ENCODE data around the gene ASAP2.
"Not testable (repeated sequence)": the region's sequence is repeated elsewhere in the genome, so short reads cannot be mapped to it uniquely, and the experiment has no call there.

Gene ASAP2

GRCh38 chr2:9214873-9215272, 8.3 kb downstream of the ASAP2 start:
- Histone ChIP-seq H3K36me3 (ENCODE audit: control insufficient read depth, insufficient read depth, low read length) (no peaks in the 10 kb centered on the region), H3K9ac (ENCODE audit: low read depth, low read length) (no peak overlapping the region), H3K4me3 (ENCODE audit: low read depth, low read length) (no peak overlapping the region), H3K27ac (ENCODE audit: low read depth, low read length) (no peak overlapping the region), H3K4me1 (ENCODE audit: control insufficient read depth, insufficient read depth, low read length) (peaks cover 10% of the 10 kb centered on the region), H3K9me3 (ENCODE audit: control insufficient read depth, insufficient read depth, low read length) (no peaks in the 10 kb centered on the region), H3K27me3 (ENCODE audit: control insufficient read depth, insufficient read depth, low read length) (peaks cover 45% of the 10 kb centered on the region)

- no peaks in the 10 kb centered on the region for H3K9me3 ChIP-seq (ENCODE audit: control insufficient read depth, insufficient read depth, low read length)
- H3K27ac ChIP-seq (ENCODE audit: low read depth, low read length) = no peak overlapping the region
- H3K4me3 ChIP-seq (ENCODE audit: low read depth, low read length) = no peak overlapping the region
- H3K4me1 ChIP-seq (ENCODE audit: control insufficient read depth, insufficient read depth, low read length) = peaks cover 10% of the 10 kb centered on the region
- H3K36me3 ChIP-seq (ENCODE audit: control insufficient read depth, insufficient read depth, low read length) = no peaks in the 10 kb centered on the region
- no peak overlapping the region for H3K9ac ChIP-seq (ENCODE audit: low read depth, low read length)
- peaks cover 53% of the 10 kb centered on the region for H3K27me3 ChIP-seq (ENCODE audit: control insufficient read depth, insufficient read depth, low read length)
Measured at GRCh38 chr2:9215680-9216079, 9.1 kb downstream of the ASAP2 start.

GRCh38 chr2:9216143-9216542, 9.5 kb downstream of the ASAP2 start:
- H3K4me1 ChIP-seq (ENCODE audit: control insufficient read depth, insufficient read depth, low read length); H3K9me3 ChIP-seq (ENCODE audit: control insufficient read depth, insufficient read depth, low read length); H3K9ac ChIP-seq (ENCODE audit: low read depth, low read length); H3K4me3 ChIP-seq (ENCODE audit: low read depth, low read length); H3K27ac ChIP-seq (ENCODE audit: low read depth, low read length); H3K36me3 ChIP-seq (ENCODE audit: control insufficient read depth, insufficient read depth, low read length): not testable (repeated sequence)
- H3K27me3 ChIP-seq (ENCODE audit: control insufficient read depth, insufficient read depth, low read length) = peaks cover 56% of the 10 kb centered on the region

DNA sequence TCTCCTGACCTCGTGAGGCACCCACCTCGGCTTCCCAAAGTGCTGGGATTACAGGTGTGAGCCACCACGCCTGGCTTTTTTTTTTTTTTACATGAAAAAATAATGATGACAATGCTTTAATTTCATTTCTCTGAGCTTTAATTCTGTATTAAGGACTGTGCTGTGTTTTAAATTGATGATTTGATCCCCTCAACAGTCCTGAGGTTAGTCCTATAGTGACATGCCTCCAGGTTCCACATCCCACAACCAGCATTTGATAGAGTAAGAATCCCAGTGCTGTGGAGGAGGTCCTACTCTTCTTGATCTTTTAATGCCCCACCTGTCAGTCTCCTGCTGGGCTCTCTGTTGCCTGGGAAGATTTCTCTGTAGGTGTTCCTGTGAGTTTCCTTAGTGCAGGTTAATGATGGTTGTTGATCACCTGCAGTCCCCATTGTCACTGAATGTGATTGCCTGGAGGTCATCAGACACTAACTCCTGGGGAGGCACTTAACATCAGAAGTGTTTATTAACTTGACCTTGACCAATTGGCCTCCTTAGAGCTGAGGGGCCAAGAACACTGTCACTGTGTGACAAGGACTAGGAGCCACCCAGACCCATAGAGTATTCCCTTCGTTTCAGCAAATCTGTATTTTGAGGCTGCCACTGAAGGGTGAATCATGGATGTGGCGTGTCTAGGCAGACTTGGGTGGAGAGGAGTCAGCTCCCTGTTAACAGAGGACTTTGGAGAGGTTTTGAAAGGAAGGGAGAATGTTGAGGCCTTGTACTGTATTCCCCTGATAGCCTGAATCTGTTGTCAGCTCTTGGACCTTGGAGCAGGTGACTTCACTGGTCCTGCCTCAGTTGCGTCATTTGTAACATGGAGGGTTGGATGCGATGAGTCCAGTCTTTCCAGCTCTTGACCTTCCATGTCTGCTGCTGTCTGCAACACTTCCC, 11.5 kb downstream of the ASAP2 start:
- Histone ChIP-seq H3K9ac (ENCODE audit: low read depth, low read length) (no peak overlapping the region), H3K4me1 (ENCODE audit: control insufficient read depth, insufficient read depth, low read length) (peaks cover 7% of the 10 kb centered on the region), H3K4me3 (ENCODE audit: low read depth, low read length) (no peak overlapping the region), H3K27ac (ENCODE audit: low read depth, low read length) (no peak overlapping the region), H3K36me3 (ENCODE audit: control insufficient read depth, insufficient read depth, low read length) (no peaks in the 10 kb centered on the region), H3K27me3 (ENCODE audit: control insufficient read depth, insufficient read depth, low read length) (peaks cover 52% of the 10 kb centered on the region), H3K9me3 (ENCODE audit: control insufficient read depth, insufficient read depth, low read length) (no peaks in the 10 kb centered on the region)

DNA sequence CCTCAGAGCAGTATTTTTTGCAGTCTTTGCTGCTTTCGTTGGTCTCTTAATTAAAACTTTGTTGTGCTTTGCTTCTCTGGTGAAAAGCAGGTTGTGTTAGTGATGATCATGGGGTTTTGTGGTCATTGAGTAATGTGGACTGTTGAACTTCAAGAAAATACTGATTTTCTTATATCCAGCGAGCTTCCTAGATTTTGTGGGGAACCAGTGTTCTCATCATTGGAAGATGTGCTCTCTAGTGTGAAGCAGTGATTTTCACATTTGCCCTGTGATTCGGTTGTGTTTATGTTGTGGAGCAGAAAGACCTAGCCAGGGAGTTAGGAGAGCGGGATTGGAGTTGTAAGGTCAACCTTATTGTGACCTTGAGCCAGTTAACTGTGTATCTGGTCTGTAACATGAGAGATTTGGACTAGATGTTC, 12.4 kb downstream of the ASAP2 start:
- H3K4me3 ChIP-seq (ENCODE audit: low read depth, low read length) = no peak overlapping the region
- H3K27ac ChIP-seq (ENCODE audit: low read depth, low read length) = no peak overlapping the region
- no peaks in the 10 kb centered on the region for H3K9me3 ChIP-seq (ENCODE audit: control insufficient read depth, insufficient read depth, low read length)
- H3K9ac ChIP-seq (ENCODE audit: low read depth, low read length) = no peak overlapping the region
- H3K4me1 ChIP-seq (ENCODE audit: control insufficient read depth, insufficient read depth, low read length) = peaks cover 7% of the 10 kb centered on the region
- H3K27me3 ChIP-seq (ENCODE audit: control insufficient read depth, insufficient read depth, low read length) = peaks cover 46% of the 10 kb centered on the region
- no peaks in the 10 kb centered on the region for H3K36me3 ChIP-seq (ENCODE audit: control insufficient read depth, insufficient read depth, low read length)

- Histone ChIP-seq H3K36me3 (ENCODE audit: control insufficient read depth, insufficient read depth, low read length) (no peaks in the 10 kb centered on the region), H3K4me3 (ENCODE audit: low read depth, low read length) (no peak overlapping the region), H3K27me3 (ENCODE audit: control insufficient read depth, insufficient read depth, low read length) (peaks cover 41% of the 10 kb centered on the region), H3K9ac (ENCODE audit: low read depth, low read length) (no peak overlapping the region), H3K4me1 (ENCODE audit: control insufficient read depth, insufficient read depth, low read length) (peaks cover 7% of the 10 kb centered on the region), H3K9me3 (ENCODE audit: control insufficient read depth, insufficient read depth, low read length) (no peaks in the 10 kb centered on the region), H3K27ac (ENCODE audit: low read depth, low read length) (no peak overlapping the region)
Measured at GRCh38 chr2:9220201-9220600, 13.6 kb downstream of the ASAP2 start.

DNA sequence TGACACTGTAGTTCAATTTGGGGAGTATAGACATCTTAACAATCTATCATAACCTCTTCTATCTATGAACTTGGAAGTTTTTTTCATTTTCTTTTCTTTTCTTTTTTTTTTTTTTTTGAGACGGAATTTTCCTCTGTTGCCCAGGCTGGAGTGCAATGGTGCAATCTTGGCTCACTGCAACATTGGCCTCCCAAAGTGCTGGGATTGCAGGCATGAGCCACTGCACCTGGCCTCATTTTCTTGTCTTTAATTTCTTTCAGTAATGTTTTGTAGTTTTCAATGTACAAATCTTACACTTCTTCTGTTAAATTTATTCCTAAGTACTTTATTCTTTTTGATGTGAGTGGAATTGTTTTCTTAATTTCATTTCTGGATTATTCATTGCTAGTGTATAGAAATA, 14.6 kb downstream of the ASAP2 start:
- Histone ChIP-seq H3K9ac (ENCODE audit: low read depth, low read length) (no peak overlapping the region), H3K9me3 (ENCODE audit: control insufficient read depth, insufficient read depth, low read length) (no peaks in the 10 kb centered on the region), H3K4me1 (ENCODE audit: control insufficient read depth, insufficient read depth, low read length) (peaks cover 7% of the 10 kb centered on the region), H3K4me3 (ENCODE audit: low read depth, low read length) (no peak overlapping the region), H3K36me3 (ENCODE audit: control insufficient read depth, insufficient read depth, low read length) (no peaks in the 10 kb centered on the region), H3K27me3 (ENCODE audit: control insufficient read depth, insufficient read depth, low read length) (peaks cover 37% of the 10 kb centered on the region), H3K27ac (ENCODE audit: low read depth, low read length) (no peak overlapping the region)

DNA sequence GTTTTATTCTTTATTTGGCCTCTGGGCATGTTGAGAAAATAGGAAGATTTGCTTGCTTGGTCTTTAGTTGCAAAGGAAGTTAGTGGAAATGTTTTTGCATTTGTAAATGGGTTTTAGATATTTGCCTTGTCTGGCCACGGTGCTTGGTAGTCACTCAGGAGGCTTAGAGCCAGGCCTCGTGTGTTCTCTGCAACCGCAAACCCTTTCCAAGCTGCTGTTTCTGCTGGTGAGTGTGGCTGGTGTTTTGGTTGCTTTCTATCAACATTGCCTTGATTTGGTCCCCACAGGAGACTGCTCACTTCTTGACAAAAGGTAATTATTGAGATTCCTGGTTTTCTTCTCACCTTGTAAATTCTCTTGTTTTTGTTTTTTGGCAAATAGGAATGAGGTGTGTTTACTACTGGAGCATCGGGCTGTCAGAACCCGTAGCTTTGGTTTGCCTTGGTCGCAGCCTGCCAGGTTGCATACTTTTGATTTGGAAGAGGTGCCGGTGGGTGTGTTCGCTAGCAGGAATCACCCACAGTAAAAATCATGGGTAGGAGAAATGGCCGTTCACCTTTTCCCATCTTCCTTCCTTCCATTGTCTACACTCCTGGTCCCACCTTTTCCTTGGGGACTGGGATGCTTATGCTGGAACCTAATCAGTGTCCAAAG, 15.8 kb downstream of the ASAP2 start:
- H3K4me3 ChIP-seq (ENCODE audit: low read depth, low read length) = no peak overlapping the region
- H3K9ac ChIP-seq (ENCODE audit: low read depth, low read length) = no peak overlapping the region
- H3K27ac ChIP-seq (ENCODE audit: low read depth, low read length) = no peak overlapping the region
- H3K4me1 ChIP-seq (ENCODE audit: control insufficient read depth, insufficient read depth, low read length) = peaks cover 7% of the 10 kb centered on the region
- no peaks in the 10 kb centered on the region for H3K9me3 ChIP-seq (ENCODE audit: control insufficient read depth, insufficient read depth, low read length)
- H3K27me3 ChIP-seq (ENCODE audit: control insufficient read depth, insufficient read depth, low read length) = peaks cover 29% of the 10 kb centered on the region
- H3K36me3 ChIP-seq (ENCODE audit: control insufficient read depth, insufficient read depth, low read length) = no peaks in the 10 kb centered on the region

DNA sequence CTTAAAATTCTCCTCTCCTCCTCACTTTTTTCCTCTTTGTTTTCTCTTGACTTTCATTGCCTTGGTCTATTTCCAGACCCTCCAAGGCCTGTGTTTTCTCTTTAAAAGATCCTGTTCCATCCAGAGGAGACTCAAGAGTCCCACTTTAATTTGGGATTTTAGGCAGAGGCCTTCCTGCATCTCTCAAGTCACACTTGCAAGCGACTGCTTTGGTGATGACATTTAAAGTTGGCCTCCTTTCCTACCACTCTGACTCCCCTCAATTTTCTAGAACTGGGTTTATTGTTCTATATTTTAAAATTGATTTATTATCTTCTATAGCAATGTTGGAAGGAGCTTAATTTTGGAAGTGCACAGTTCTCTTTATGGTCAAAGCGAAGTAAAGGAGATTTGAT, 16.3 kb downstream of the ASAP2 start:
- Histone ChIP-seq H3K4me3 (ENCODE audit: low read depth, low read length) (no peak overlapping the region), H3K4me1 (ENCODE audit: control insufficient read depth, insufficient read depth, low read length) (peaks cover 7% of the 10 kb centered on the region), H3K9me3 (ENCODE audit: control insufficient read depth, insufficient read depth, low read length) (no peaks in the 10 kb centered on the region), H3K27me3 (ENCODE audit: control insufficient read depth, insufficient read depth, low read length) (peaks cover 28% of the 10 kb centered on the region), H3K27ac (ENCODE audit: low read depth, low read length) (no peak overlapping the region), H3K9ac (ENCODE audit: low read depth, low read length) (no peak overlapping the region), H3K36me3 (ENCODE audit: control insufficient read depth, insufficient read depth, low read length) (no peaks in the 10 kb centered on the region)

DNA sequence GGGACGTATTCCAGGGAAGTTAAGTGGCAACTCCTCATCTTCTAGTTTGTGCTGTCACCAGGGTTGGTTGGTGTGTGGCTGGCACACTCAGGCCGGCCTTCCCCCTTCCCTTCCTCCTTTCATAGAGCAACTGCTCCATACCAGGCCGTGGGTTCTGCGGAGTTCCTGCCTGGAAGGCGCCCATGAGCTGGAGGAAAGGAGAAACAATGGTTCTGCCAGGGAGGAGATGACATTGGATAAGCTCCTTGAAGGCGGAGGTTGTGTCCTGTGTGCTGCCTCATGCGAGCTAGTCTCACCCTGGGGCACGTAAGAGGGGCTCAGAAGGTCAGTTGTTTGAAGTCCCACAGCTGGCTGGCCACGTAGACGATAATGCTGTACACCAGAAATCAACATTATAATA, 19.2 kb downstream of the ASAP2 start:
- no peak overlapping the region for H3K9ac ChIP-seq (ENCODE audit: low read depth, low read length)
- H3K9me3 ChIP-seq (ENCODE audit: control insufficient read depth, insufficient read depth, low read length) = no peaks in the 10 kb centered on the region

More for the DNA sequence above, 19.2 kb downstream of the ASAP2 start:
- 0 out of 2 replicates have a peak, but pooled peaks cover 2% of the 10 kb centered on the region for H3K4me1 ChIP-seq (ENCODE audit: control insufficient read depth, insufficient read depth, low read length)
- H3K27me3 ChIP-seq (ENCODE audit: control insufficient read depth, insufficient read depth, low read length) = peaks cover 2% of the 10 kb centered on the region; the same call in 1 of the 2 replicates
- H3K36me3 ChIP-seq (ENCODE audit: control insufficient read depth, insufficient read depth, low read length) = no peaks in the 10 kb centered on the region
- H3K4me3 ChIP-seq (ENCODE audit: low read depth, low read length) = no peak overlapping the region
- no peak overlapping the region for H3K27ac ChIP-seq (ENCODE audit: low read depth, low read length)
